Prostate gland (tissue), 2 donors: Measurements from ENCODE around the gene LRRC55. TPM values are rescaled to one million over a fixed set of nuclear protein-coding genes. Genes with fewer than 3 reads are reported as not detected.

Source experiments
- DNase-seq: peaks from one replicate; pipeline ENCODE4 v3.0.0-alpha.2; 2019; ENCODE audit warnings: low spot score
- H3K27ac ChIP-seq, 2 donors: fragments of 200-600 bp; sonication (generic); 2 replicates each; pipeline ENCODE4 v1.5.1; 2017 to 2019
- H3K27me3 ChIP-seq: fragments of 200-600 bp; sonication (generic); replicated peaks from 2 replicates; pipeline ENCODE4 v1.5.1; 2019; ENCODE audit not compliant: insufficient read depth
- H3K36me3 ChIP-seq, 2 donors: fragments of 200-600 bp; sonication (generic); 1 replicate in 1 of 2; 2 replicates in 1 of 2; pipeline versions ENCODE4 v1.5.1 to v1.8.1; 2017 to 2019
- H3K4me1 ChIP-seq: fragments of 200-600 bp; sonication (generic); replicated peaks from 2 replicates; pipeline ENCODE4 v1.5.1; 2019
- H3K4me3 ChIP-seq, 2 donors: fragments of 200-600 bp; sonication (generic); 2 replicates each; pipeline ENCODE4 v1.5.1; 2017 to 2019
- H3K9me3 ChIP-seq: fragments of 200-600 bp; sonication (generic); 2 replicates; pipeline ENCODE4 v1.5.1; 2017
- CTCF ChIP-seq, 4 experiments: fragments of 200-600 bp in 2 of 4; fragments of 450-650 bp in 2 of 4; sonication (generic) in 2 of 4; IDR thresholded peaks; 1 replicate in 3 of 4; 2 replicates in 1 of 4; pipeline ENCODE4 v1.5.1; 2016 to 2019; ENCODE audit warnings: antibody characterized with exemption in 4 of 4, mild to moderate bottlenecking in 2 of 4, moderate library complexity in 2 of 4
- POLR2A ChIP-seq: fragments of 450-650 bp; IDR thresholded peaks from one replicate; pipeline ENCODE4 v1.6.1; 2016; ENCODE audit warnings: antibody characterized with exemption, mild to moderate bottlenecking
- POLR2AphosphoS5 ChIP-seq: sonication (generic); formaldehyde crosslinking; IDR thresholded peaks from one replicate; pipeline ENCODE4 v1.6.1; 2017; ENCODE audit warnings: antibody characterized with exemption
- WGBS: methylation state at CpG from one replicate; pipeline ENCODE4 v1.1.5; 2018; 5-methylcytosine and 5-hydroxymethylcytosine counted together
- intact Hi-C: fragments of 100-400 bp; cut with DNase I; formaldehyde crosslinking; loops from one replicate; pipeline ENCODE4 v1.14.2; 2022
- total RNA-seq, 2 donors: library from RNA; depleted of rRNA; stranded (reverse); fragments of >200 nt; gene quantifications; one replicate each; pipeline ENCODE4 v1.1.0, GENCODE V29; 2016

The LRRC55 gene
- total RNA-seq, 2 donors from 2014 or later, result 0.23 TPM; not detected in 1

- Histone ChIP-seq H3K4me1 (no peaks in the 10 kb centered on the region), H3K27me3 (no peaks in the 10 kb centered on the region), H3K36me3 (no peaks in the 10 kb centered on the region), H3K4me3 (no peak overlapping the region), H3K27ac (no peak overlapping the region), H3K9me3 (no peaks in the 10 kb centered on the region)
- no peak for DNase-seq
- 72% methylated on average over 7 of the region's 7 CpGs for WGBS
- intact Hi-C loops, result no loop called here
- TF ChIP-seq POLR2AphosphoS5 (no peak), POLR2A (no peak), CTCF (IDR thresholded peaks at IDR 0.05) (no peak)
Measured at GRCh38 chr11:57203882-57204480, 22.2 kb downstream of the LRRC55 start.

GRCh38 chr11:57205041-57205641 lies 23.4 kb downstream of the LRRC55 start:
- no peak overlapping the region for H3K4me3 ChIP-seq
- 6% methylated on average over 3 of the region's 3 CpGs for WGBS
- DNase-seq, result no peak
- no peaks in the 10 kb centered on the region for H3K27me3 ChIP-seq
- no peak overlapping the region for H3K27ac ChIP-seq
- intact Hi-C loops, result no loop called here
- no peaks in the 10 kb centered on the region for H3K4me1 ChIP-seq
- H3K36me3 ChIP-seq, result no peaks in the 10 kb centered on the region
- no peaks in the 10 kb centered on the region for H3K9me3 ChIP-seq
- TF ChIP-seq POLR2AphosphoS5 (no peak), CTCF (IDR thresholded peaks at IDR 0.05) (no peak), POLR2A (no peak)

- Histone ChIP-seq H3K27me3 (no peaks in the 10 kb centered on the region), H3K27ac (no peak overlapping the region), H3K9me3 (no peaks in the 10 kb centered on the region), H3K36me3 (no peaks in the 10 kb centered on the region), H3K4me1 (no peaks in the 10 kb centered on the region), H3K4me3 (no peak overlapping the region)
- 68% methylated on average over 6 of the region's 6 CpGs for WGBS
- no peak for DNase-seq
- intact Hi-C loops, result no loop called here
- TF ChIP-seq POLR2A (no peak), CTCF (IDR thresholded peaks at IDR 0.05) (no peak), POLR2AphosphoS5 (no peak)
Measured at GRCh38 chr11:57207168-57207567, 25.4 kb downstream of the LRRC55 start.

GRCh38 chr11:57210781-57211180 lies 29.0 kb downstream of the LRRC55 start:
- DNase-seq, result no peak

GRCh38 chr11:57213342-57214097 lies 31.8 kb downstream of the LRRC55 start:
- no peak overlapping the region for H3K4me3 ChIP-seq
- no peak for DNase-seq

More at GRCh38 chr11:57210781-57211180, 29.0 kb downstream of the LRRC55 start:
- Histone ChIP-seq H3K4me1 (no peaks in the 10 kb centered on the region), H3K4me3 (no peak overlapping the region), H3K9me3 (no peaks in the 10 kb centered on the region), H3K36me3 (no peaks in the 10 kb centered on the region), H3K27me3 (no peaks in the 10 kb centered on the region), H3K27ac (no peak overlapping the region)
- 57% methylated on average over 7 of the region's 7 CpGs for WGBS
- intact Hi-C loops, result no loop called here
- TF ChIP-seq POLR2A, result no peak

More at GRCh38 chr11:57213342-57214097, 31.8 kb downstream of the LRRC55 start:
- TF ChIP-seq POLR2A (no peak), CTCF (IDR thresholded peaks at IDR 0.05) (no peak), POLR2AphosphoS5 (no peak)
- Histone ChIP-seq H3K4me1 (no peaks in the 10 kb centered on the region), H3K27ac (no peak overlapping the region), H3K9me3 (no peaks in the 10 kb centered on the region), H3K27me3 (no peaks in the 10 kb centered on the region), H3K36me3 (no peaks in the 10 kb centered on the region)
- intact Hi-C loops, result no loop called here
- WGBS, result 26% methylated on average over 9 of the region's 9 CpGs
